ENCODE measurements around the gene CYB561D1. TPM values are rescaled to one million over a fixed set of nuclear protein-coding genes. Genes with fewer than 3 reads are reported as not detected.

Gene CYB561D1
- total RNA-seq, 4 donors from 2014 or later, result 1.8 to 11.0 (median 8.4) TPM

- no peaks in the 10 kb centered on the region for H3K9me3 ChIP-seq
- H3K4me1 ChIP-seq, result no peaks in the 10 kb centered on the region
- intact Hi-C loops (cut with DNase I; ENCODE audit: low total_unique reads), result no loop called here
- H3K36me3 ChIP-seq, result no peaks in the 10 kb centered on the region
- DNase-seq, result no peak
- no peak overlapping the region for H3K4me3 ChIP-seq
- H3K27ac ChIP-seq, result no peak overlapping the region
- no peak for TF ChIP-seq POLR2A (IDR thresholded peaks at IDR 0.05)
- TF ChIP-seq CTCF (IDR thresholded peaks at IDR 0.05), result no peak
- H3K27me3 ChIP-seq, result no peaks in the 10 kb centered on the region
These were observed 28.1 kb downstream of the CYB561D1 start for GRCh38 chr1:109522026-109522425.

GRCh38 chr1:109523706-109524105, 29.8 kb downstream of the CYB561D1 start:
- H3K4me1 ChIP-seq, result no peaks in the 10 kb centered on the region
- no peak for DNase-seq
- no peak overlapping the region for H3K27ac ChIP-seq
- no peaks in the 10 kb centered on the region for H3K36me3 ChIP-seq
- H3K27me3 ChIP-seq, result no peaks in the 10 kb centered on the region
- intact Hi-C loops (cut with DNase I; ENCODE audit: low total_unique reads), result no loop called here
- H3K4me3 ChIP-seq, result no peak overlapping the region
- H3K9me3 ChIP-seq, result no peaks in the 10 kb centered on the region
- no peak for TF ChIP-seq CTCF (IDR thresholded peaks at IDR 0.05)
- TF ChIP-seq POLR2A (IDR thresholded peaks at IDR 0.05), result no peak

- intact Hi-C loops (cut with DNase I; ENCODE audit: low total_unique reads), result no loop called here
- Histone ChIP-seq H3K4me3 (no peak overlapping the region), H3K4me1 (no peaks in the 10 kb centered on the region), H3K27me3 (no peaks in the 10 kb centered on the region), H3K27ac (no peak overlapping the region), H3K9me3 (no peaks in the 10 kb centered on the region), H3K36me3 (no peaks in the 10 kb centered on the region)
- TF ChIP-seq POLR2A (IDR thresholded peaks at IDR 0.05) (no peak), CTCF (IDR thresholded peaks at IDR 0.05) (no peak)
- no peak for DNase-seq
These were observed 33.4 kb downstream of the CYB561D1 start for GRCh38 chr1:109527098-109527811.

- no peak overlapping the region for H3K4me3 ChIP-seq
- no peak for DNase-seq
- no peaks in the 10 kb centered on the region for H3K4me1 ChIP-seq
- H3K36me3 ChIP-seq, result no peaks in the 10 kb centered on the region
- no peaks in the 10 kb centered on the region for H3K9me3 ChIP-seq
- intact Hi-C loops (cut with DNase I; ENCODE audit: low total_unique reads), result no loop called here
- no peak overlapping the region for H3K27ac ChIP-seq
- H3K27me3 ChIP-seq, result no peaks in the 10 kb centered on the region
- TF ChIP-seq POLR2A (IDR thresholded peaks at IDR 0.05) (no peak), CTCF (IDR thresholded peaks at IDR 0.05) (no peak)
These were observed 34.2 kb downstream of the CYB561D1 start for GRCh38 chr1:109527846-109528695.

- Histone ChIP-seq H3K36me3 (no peaks in the 10 kb centered on the region), H3K27me3 (no peaks in the 10 kb centered on the region), H3K9me3 (no peaks in the 10 kb centered on the region), H3K4me1 (no peaks in the 10 kb centered on the region), H3K27ac (no peak overlapping the region), H3K4me3 (no peak overlapping the region)
- no peak for DNase-seq
- intact Hi-C loops (cut with DNase I; ENCODE audit: low total_unique reads), result no loop called here
- TF ChIP-seq CTCF (IDR thresholded peaks at IDR 0.05), result no peak
- no peak for TF ChIP-seq POLR2A (IDR thresholded peaks at IDR 0.05)
These were observed 34.8 kb downstream of the CYB561D1 start for GRCh38 chr1:109528712-109529111.
